ENCODE results near the gene LRRC52. TPM values are rescaled to one million over a fixed set of nuclear protein-coding genes. Genes with fewer than 3 reads are reported as not detected.

Gene LRRC52
- total RNA-seq, 4 donors from 2014 or later = not detected

DNA sequence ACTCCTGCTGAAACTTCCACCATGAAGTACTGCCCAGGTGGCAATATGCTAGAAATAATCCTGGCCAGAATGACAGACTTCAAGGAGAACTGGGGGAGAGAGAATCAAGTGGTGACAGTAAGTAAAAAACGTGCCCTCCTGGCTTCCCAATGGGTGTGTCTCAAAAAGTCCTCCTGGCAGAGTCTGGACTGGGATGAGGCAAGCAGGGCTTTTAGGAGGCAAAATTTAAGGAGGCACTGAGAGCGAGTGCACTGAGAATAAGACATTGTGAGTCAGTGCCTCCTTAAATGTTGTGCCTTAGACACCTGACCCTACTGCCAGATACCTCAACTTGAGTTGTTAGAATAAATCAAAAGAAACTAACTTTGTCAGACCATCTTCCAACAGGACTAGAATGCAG is 2.2 kb downstream of the LRRC52 start:
- no peaks in the 10 kb centered on the region for H3K27me3 ChIP-seq
- no peak for DNase-seq
- H3K4me1 ChIP-seq = peaks cover 0 to 3% (median 0%) of the 10 kb centered on the region in 4 donors
- in situ Hi-C loops (cut with MboI; ENCODE audit: low pct_ligation_motif_present in 1 of 4, low pct_unique_long_range_greater_than_20kb in 1 of 4, low sequenced_read_pairs in 3 of 4) (no loop called here), intact Hi-C loops (cut with DNase I; ENCODE audit: low total_unique reads) (no loop called here)
- H3K4me3 ChIP-seq = no peak overlapping the region
- no peak overlapping the region for H3K27ac ChIP-seq
- no peaks in the 10 kb centered on the region for H3K9me3 ChIP-seq
- 0 to 43% methylated on average over 1 to 2 of the region's 2 CpGs for WGBS, 2 donors (ENCODE audit: low coverage in 1 of 2)
- no peaks in the 10 kb centered on the region for H3K36me3 ChIP-seq
- TF ChIP-seq EP300 (IDR thresholded peaks at IDR 0.05; ENCODE audit: low read depth) = no peak

DNA sequence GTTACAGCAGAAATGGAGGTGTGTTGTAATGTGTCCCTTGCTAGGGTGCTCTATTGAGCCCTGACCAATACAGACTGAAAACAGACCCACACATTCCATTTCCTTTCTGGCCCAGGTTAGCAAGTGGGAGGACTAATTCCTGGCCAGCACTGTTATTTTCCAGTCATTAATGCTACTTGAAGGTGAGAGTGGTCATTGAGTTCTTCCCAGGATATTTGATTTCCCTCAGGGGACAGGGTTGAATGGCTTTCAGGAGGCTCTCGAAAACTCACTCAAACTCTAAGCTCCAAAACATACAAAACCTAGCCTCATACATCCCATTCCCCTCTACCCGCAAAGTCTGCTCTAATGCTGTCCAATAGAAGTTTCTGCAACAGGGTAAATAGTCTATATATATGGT is 6.2 kb downstream of the LRRC52 start:
- no peaks in the 10 kb centered on the region for H3K4me1 ChIP-seq
- no peaks in the 10 kb centered on the region for H3K27me3 ChIP-seq
- no peak for DNase-seq
- 90% methylated on average over 2 of the region's 2 CpGs; no CpG with 5 or more reads in 1 of the 2 donors for WGBS, 2 donors (ENCODE audit: low coverage in 1 of 2)
- TF ChIP-seq POLR2AphosphoS5 (IDR thresholded peaks at IDR 0.05) (no peak), CTCF (IDR thresholded peaks at IDR 0.05) (no peak), POLR2A (IDR thresholded peaks at IDR 0.05) (no peak), EP300 (IDR thresholded peaks at IDR 0.05; ENCODE audit: low read depth) (no peak)
- H3K4me3 ChIP-seq = no peak overlapping the region
- H3K27ac ChIP-seq = no peak overlapping the region
- intact Hi-C loops (cut with DNase I; ENCODE audit: low total_unique reads) (no loop called here), in situ Hi-C loops (cut with MboI; ENCODE audit: low pct_ligation_motif_present in 1 of 4, low pct_unique_long_range_greater_than_20kb in 1 of 4, low sequenced_read_pairs in 3 of 4) (no loop called here)
- H3K9me3 ChIP-seq = no peaks in the 10 kb centered on the region
- no peaks in the 10 kb centered on the region for H3K36me3 ChIP-seq

DNA sequence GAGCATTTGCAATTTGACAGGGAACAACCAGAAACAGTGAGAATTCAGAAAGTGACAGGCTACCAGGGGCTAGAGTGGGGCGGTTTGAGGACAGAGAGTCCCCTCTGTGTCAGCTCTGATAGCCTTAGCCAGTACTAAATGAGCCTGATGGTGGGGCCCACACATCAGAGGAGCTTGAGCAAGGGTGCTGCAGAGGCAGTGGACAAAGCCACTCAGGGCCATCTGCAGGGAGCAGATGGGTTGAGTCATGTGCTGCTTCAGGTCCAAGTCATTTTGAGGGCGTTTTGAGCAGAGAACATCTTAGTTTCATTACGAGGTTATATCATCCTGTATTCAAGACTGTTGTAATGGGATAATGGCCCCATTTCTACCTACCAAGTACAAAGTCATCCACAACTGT is 7.7 kb downstream of the LRRC52 start:
- intact Hi-C loops (cut with DNase I; ENCODE audit: low total_unique reads) (no loop called here), in situ Hi-C loops (cut with MboI; ENCODE audit: low pct_ligation_motif_present in 1 of 4, low pct_unique_long_range_greater_than_20kb in 1 of 4, low sequenced_read_pairs in 3 of 4) (no loop called here)
- DNase-seq = no peak
- 63 to 80% methylated on average over 2 to 3 of the region's 3 CpGs for WGBS, 2 donors (ENCODE audit: low coverage in 1 of 2)
- Histone ChIP-seq H3K27me3 (no peaks in the 10 kb centered on the region), H3K4me3 (no peak overlapping the region), H3K9me3 (no peaks in the 10 kb centered on the region), H3K4me1 (no peaks in the 10 kb centered on the region), H3K36me3 (no peaks in the 10 kb centered on the region), H3K27ac (no peak overlapping the region)
- TF ChIP-seq POLR2AphosphoS5 (IDR thresholded peaks at IDR 0.05) (no peak), EP300 (IDR thresholded peaks at IDR 0.05; ENCODE audit: low read depth) (no peak), POLR2A (IDR thresholded peaks at IDR 0.05) (no peak), CTCF (IDR thresholded peaks at IDR 0.05) (no peak)

DNA sequence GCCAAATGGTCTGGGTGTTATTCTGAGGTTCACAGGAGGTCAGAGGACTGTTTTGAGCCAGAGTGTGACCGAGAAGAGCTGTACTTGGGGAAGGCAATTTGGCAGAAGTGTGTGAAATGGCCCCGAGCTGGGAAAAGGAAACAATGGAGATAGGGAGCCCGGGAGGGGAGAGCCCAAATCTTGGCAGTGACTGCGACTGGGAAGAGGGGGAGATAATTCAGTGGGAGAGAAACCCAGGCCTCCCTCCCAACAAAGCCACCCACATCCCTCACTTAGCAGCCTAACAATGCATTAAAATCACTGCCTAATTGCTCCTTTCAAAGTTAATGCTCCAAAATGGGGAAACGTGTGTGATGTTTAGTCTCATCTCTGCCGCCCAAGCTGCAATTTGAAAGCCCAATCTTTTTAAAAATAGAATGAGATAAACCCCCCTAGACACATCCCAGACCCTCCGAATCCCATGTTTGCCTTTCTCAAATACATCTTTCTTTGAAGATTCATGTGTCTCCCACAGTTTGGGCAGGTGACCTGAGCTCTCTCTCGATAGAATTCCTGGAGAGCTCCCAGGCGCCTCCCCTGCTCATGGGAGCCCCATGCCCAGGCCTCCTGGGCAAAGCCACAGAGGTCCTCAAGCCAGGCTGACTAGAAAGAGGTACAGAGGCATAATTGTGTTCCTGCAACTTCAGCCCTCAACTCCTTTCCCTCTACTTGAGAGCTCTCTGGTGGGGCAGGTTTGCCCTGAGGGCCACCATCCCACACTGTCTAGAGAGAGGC is 17.3 kb downstream of the LRRC52 start:
- no peaks in the 10 kb centered on the region for H3K4me1 ChIP-seq
- intact Hi-C loops (cut with DNase I; ENCODE audit: low total_unique reads) (no loop called here), in situ Hi-C loops (cut with MboI; ENCODE audit: low pct_ligation_motif_present in 1 of 4, low pct_unique_long_range_greater_than_20kb in 1 of 4, low sequenced_read_pairs in 3 of 4) (no loop called here)
- no peak overlapping the region for H3K27ac ChIP-seq
- no peak for DNase-seq
- TF ChIP-seq EP300 (IDR thresholded peaks at IDR 0.05; ENCODE audit: low read depth) (no peak), POLR2A (IDR thresholded peaks at IDR 0.05) (no peak), POLR2AphosphoS5 (IDR thresholded peaks at IDR 0.05) (no peak)
- H3K9me3 ChIP-seq = no peaks in the 10 kb centered on the region
- WGBS, 2 donors (ENCODE audit: low coverage in 1 of 2) = 21 to 38% methylated on average over 7 to 9 of the region's 9 CpGs
- no peak overlapping the region for H3K4me3 ChIP-seq
- H3K27me3 ChIP-seq = no peaks in the 10 kb centered on the region
- no peaks in the 10 kb centered on the region for H3K36me3 ChIP-seq

GRCh38 chr1:165562571-165562970 is 18.8 kb downstream of the LRRC52 start:
- Histone ChIP-seq H3K4me3 (no peak overlapping the region), H3K27me3 (no peaks in the 10 kb centered on the region), H3K36me3 (no peaks in the 10 kb centered on the region), H3K27ac (no peak overlapping the region), H3K9me3 (no peaks in the 10 kb centered on the region), H3K4me1 (no peaks in the 10 kb centered on the region)
- 80 to 85% methylated on average over 2 to 7 of the region's 7 CpGs for WGBS, 2 donors (ENCODE audit: low coverage in 1 of 2)
- DNase-seq = no peak
- in situ Hi-C loops (cut with MboI; ENCODE audit: low pct_ligation_motif_present in 1 of 4, low pct_unique_long_range_greater_than_20kb in 1 of 4, low sequenced_read_pairs in 3 of 4) (no loop called here), intact Hi-C loops (cut with DNase I; ENCODE audit: low total_unique reads) (no loop called here)
- TF ChIP-seq POLR2AphosphoS5 (IDR thresholded peaks at IDR 0.05) = no peak
- TF ChIP-seq POLR2A (IDR thresholded peaks at IDR 0.05) = no peak
- TF ChIP-seq CTCF (IDR thresholded peaks at IDR 0.05) = no peak
- no peak for TF ChIP-seq EP300 (IDR thresholded peaks at IDR 0.05; ENCODE audit: low read depth)

Measured in transverse colon (tissue), 4 donors.